ENCODE data around the gene INTS15.

INTS15 gene

GRCh38 chr7:6589829-6590644, at the start of gene INTS15:
Gene INTS15, plus strand, starts transcription at chr7:6590021. Its CDS starts 263 bp downstream, at chr7:6590284.
- Mint-ChIP-seq H3K27me3 (no peaks in the 10 kb centered on the region), H3K4me3 (peak within 1 kb of the TSS; percentile 95), H3K36me3 (ENCODE audit: low read depth) (peaks cover 55% of the 10 kb centered on the region), H3K4me1 (ENCODE audit: low read depth) (peaks cover 23% of the 10 kb centered on the region), H3K9me3 (no peaks in the 10 kb centered on the region), H3K27ac (peak within 1 kb of the TSS; percentile 93)

GRCh38 chr7:6542368-6542767, 47.5 kb upstream of the INTS15 start:
- no peak overlapping the region for H3K27ac Mint-ChIP-seq
- no peaks in the 10 kb centered on the region for H3K36me3 Mint-ChIP-seq (ENCODE audit: low read depth)
- H3K4me1 Mint-ChIP-seq (ENCODE audit: low read depth) = peaks cover 13% of the 10 kb centered on the region
- H3K4me3 Mint-ChIP-seq = no peak overlapping the region
- H3K27me3 Mint-ChIP-seq = peaks cover 22% of the 10 kb centered on the region
- no peaks in the 10 kb centered on the region for H3K9me3 Mint-ChIP-seq

GRCh38 chr7:6545398-6546126, 44.3 kb upstream of the INTS15 start:
- no peaks in the 10 kb centered on the region for H3K36me3 Mint-ChIP-seq (ENCODE audit: low read depth)
- peaks cover 7% of the 10 kb centered on the region for H3K27me3 Mint-ChIP-seq
- H3K4me1 Mint-ChIP-seq (ENCODE audit: low read depth) = peaks cover 13% of the 10 kb centered on the region
- no peak overlapping the region for H3K27ac Mint-ChIP-seq
- H3K9me3 Mint-ChIP-seq = no peaks in the 10 kb centered on the region
- no peak overlapping the region for H3K4me3 Mint-ChIP-seq

GRCh38 chr7:6546498-6547251, 43.1 kb upstream of the INTS15 start:
- Mint-ChIP-seq H3K9me3 (no peaks in the 10 kb centered on the region), H3K27me3 (peaks cover 4% of the 10 kb centered on the region), H3K27ac (no peak overlapping the region), H3K36me3 (ENCODE audit: low read depth) (no peaks in the 10 kb centered on the region), H3K4me1 (ENCODE audit: low read depth) (peaks cover 13% of the 10 kb centered on the region), H3K4me3 (no peak overlapping the region)

- Mint-ChIP-seq H3K4me3 (no peak overlapping the region), H3K27me3 (peaks cover 4% of the 10 kb centered on the region), H3K36me3 (ENCODE audit: low read depth) (no peaks in the 10 kb centered on the region), H3K4me1 (ENCODE audit: low read depth) (peaks cover 13% of the 10 kb centered on the region), H3K9me3 (no peaks in the 10 kb centered on the region), H3K27ac (no peak overlapping the region)
Measured at GRCh38 chr7:6547400-6547799, 42.4 kb upstream of the INTS15 start.

- Mint-ChIP-seq H3K27ac (no peak within 1 kb of the TSS), H3K27me3 (peaks cover 4% of the 10 kb centered on the region), H3K9me3 (no peaks in the 10 kb centered on the region), H3K36me3 (ENCODE audit: low read depth) (no peaks in the 10 kb centered on the region), H3K4me1 (ENCODE audit: low read depth) (peaks cover 14% of the 10 kb centered on the region), H3K4me3 (no peak within 1 kb of the TSS)
Measured at GRCh38 chr7:6551016-6551511, 38.8 kb upstream of the INTS15 start, which contains the start of gene GRID2IP. Gene GRID2IP, minus strand, starts transcription at chr7:6551461. Its CDS starts 25 bp downstream, at chr7:6551436.

- Mint-ChIP-seq H3K9me3 (no peaks in the 10 kb centered on the region), H3K4me1 (ENCODE audit: low read depth) (peaks cover 9% of the 10 kb centered on the region), H3K27ac (no peak overlapping the region), H3K36me3 (ENCODE audit: low read depth) (no peaks in the 10 kb centered on the region), H3K4me3 (no peak overlapping the region), H3K27me3 (no peaks in the 10 kb centered on the region)
Measured at GRCh38 chr7:6553448-6554044, 36.3 kb upstream of the INTS15 start.

- H3K9me3 Mint-ChIP-seq = no peaks in the 10 kb centered on the region
- H3K36me3 Mint-ChIP-seq (ENCODE audit: low read depth) = no peaks in the 10 kb centered on the region
- H3K4me1 Mint-ChIP-seq (ENCODE audit: low read depth) = peaks cover 9% of the 10 kb centered on the region
- H3K27ac Mint-ChIP-seq = peak overlapping the region; percentile 71
- no peak overlapping the region for H3K4me3 Mint-ChIP-seq
- H3K27me3 Mint-ChIP-seq = no peaks in the 10 kb centered on the region
Measured at GRCh38 chr7:6554848-6555247, 35.0 kb upstream of the INTS15 start.

GRCh38 chr7:6556196-6556595, 33.6 kb upstream of the INTS15 start:
- H3K9me3 Mint-ChIP-seq = no peaks in the 10 kb centered on the region
- peaks cover 9% of the 10 kb centered on the region for H3K4me1 Mint-ChIP-seq (ENCODE audit: low read depth)
- H3K36me3 Mint-ChIP-seq (ENCODE audit: low read depth) = no peaks in the 10 kb centered on the region
- no peaks in the 10 kb centered on the region for H3K27me3 Mint-ChIP-seq
- no peak overlapping the region for H3K4me3 Mint-ChIP-seq
- no peak overlapping the region for H3K27ac Mint-ChIP-seq

- no peak overlapping the region for H3K4me3 Mint-ChIP-seq
- no peaks in the 10 kb centered on the region for H3K9me3 Mint-ChIP-seq
- no peaks in the 10 kb centered on the region for H3K36me3 Mint-ChIP-seq (ENCODE audit: low read depth)
- no peak overlapping the region for H3K27ac Mint-ChIP-seq
- peaks cover 9% of the 10 kb centered on the region for H3K4me1 Mint-ChIP-seq (ENCODE audit: low read depth)
- no peaks in the 10 kb centered on the region for H3K27me3 Mint-ChIP-seq
Measured at GRCh38 chr7:6558837-6559236, 31.0 kb upstream of the INTS15 start.

GRCh38 chr7:6559896-6560295, 29.9 kb upstream of the INTS15 start:
- Mint-ChIP-seq H3K36me3 (ENCODE audit: low read depth) (no peaks in the 10 kb centered on the region), H3K4me3 (no peak overlapping the region), H3K27me3 (no peaks in the 10 kb centered on the region), H3K9me3 (no peaks in the 10 kb centered on the region), H3K4me1 (ENCODE audit: low read depth) (peaks cover 4% of the 10 kb centered on the region), H3K27ac (no peak overlapping the region)

GRCh38 chr7:6562106-6562505, 27.7 kb upstream of the INTS15 start:
- H3K4me1 Mint-ChIP-seq (ENCODE audit: low read depth) = no peaks in the 10 kb centered on the region
- no peak overlapping the region for H3K27ac Mint-ChIP-seq
- no peak overlapping the region for H3K4me3 Mint-ChIP-seq
- no peaks in the 10 kb centered on the region for H3K27me3 Mint-ChIP-seq
- no peaks in the 10 kb centered on the region for H3K9me3 Mint-ChIP-seq
- no peaks in the 10 kb centered on the region for H3K36me3 Mint-ChIP-seq (ENCODE audit: low read depth)

GRCh38 chr7:6563936-6564770, 25.7 kb upstream of the INTS15 start:
- Mint-ChIP-seq H3K27me3 (no peaks in the 10 kb centered on the region), H3K4me1 (ENCODE audit: low read depth) (no peaks in the 10 kb centered on the region), H3K4me3 (no peak overlapping the region), H3K36me3 (ENCODE audit: low read depth) (no peaks in the 10 kb centered on the region), H3K27ac (no peak overlapping the region), H3K9me3 (no peaks in the 10 kb centered on the region)

- Mint-ChIP-seq H3K4me3 (no peak overlapping the region), H3K27ac (no peak overlapping the region), H3K36me3 (ENCODE audit: low read depth) (no peaks in the 10 kb centered on the region)
Measured at GRCh38 chr7:6565655-6566054, 24.2 kb upstream of the INTS15 start.

More at GRCh38 chr7:6565655-6566054, 24.2 kb upstream of the INTS15 start:
- no peaks in the 10 kb centered on the region for H3K27me3 Mint-ChIP-seq
- no peaks in the 10 kb centered on the region for H3K9me3 Mint-ChIP-seq
- no peaks in the 10 kb centered on the region for H3K4me1 Mint-ChIP-seq (ENCODE audit: low read depth)

Data from stimulated activated naive CD8-positive, alpha-beta T cell treated with anti-CD3 and anti-CD28 coated beads, Interleukin-15, Interleukin-2, amounts not matched to agents 100 ng/mL and 50 ng/mL, for 24 hours (primary cell).